GM19455 (cell line): ENCODE data around the gene ESRRG.

Experiments used
- ATAC-seq: cut with Tn5 transposase; IDR thresholded peaks from one replicate; pipeline ENCODE4 v1.9.1; 2021; ENCODE audit not compliant: unreplicated experiment

The ESRRG gene

DNA sequence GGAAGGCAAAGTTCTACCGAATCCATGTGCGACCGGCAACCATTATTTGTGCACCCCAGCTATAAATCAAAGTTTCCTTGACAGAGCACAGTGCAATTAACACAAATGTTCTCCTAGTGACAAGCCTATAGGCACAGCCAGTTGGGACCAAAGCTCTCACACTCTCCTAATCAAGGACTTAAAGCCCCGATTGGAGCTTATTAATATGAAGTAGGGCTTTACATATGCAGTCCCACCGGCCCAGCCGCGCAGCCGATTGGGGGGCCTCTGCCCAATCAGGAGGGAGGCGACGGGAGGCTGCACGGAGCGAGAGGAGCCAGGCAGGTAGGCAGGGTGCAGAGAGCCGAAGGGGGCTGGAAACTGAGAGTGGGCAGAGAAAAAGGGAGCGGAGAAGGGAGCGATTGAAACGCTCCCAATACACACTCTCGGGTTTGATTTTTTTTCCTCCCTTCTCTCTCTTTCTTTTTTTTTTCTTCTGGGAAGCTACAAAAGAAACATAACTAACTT lies at the start of gene ESRRG:
TSS of gene ESRRG (minus strand) at position 156 of the 507 bp plus-strand sequence. CDS start at position 26, 130 bp downstream.
- no peak for ATAC-seq

DNA sequence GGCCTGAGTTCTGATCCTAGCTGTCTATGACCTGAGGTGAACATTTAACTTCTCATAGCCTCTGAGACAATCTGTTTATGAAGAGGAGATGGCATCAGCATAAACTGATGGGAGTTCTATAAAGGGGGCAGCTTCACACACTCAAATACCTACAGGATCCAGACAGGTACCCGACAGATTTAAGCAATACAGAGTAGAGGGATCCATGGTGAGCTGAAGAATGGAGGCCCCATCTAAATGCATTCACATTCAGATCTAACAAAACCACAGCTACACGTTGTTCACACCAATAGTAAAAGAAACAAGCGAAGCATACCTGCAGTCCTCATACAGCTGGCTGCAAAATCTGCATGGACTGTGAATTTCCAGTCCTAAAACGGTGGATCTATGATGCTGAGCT lies 48.7 kb upstream of the ESRRG start:
- ATAC-seq = no peak

DNA sequence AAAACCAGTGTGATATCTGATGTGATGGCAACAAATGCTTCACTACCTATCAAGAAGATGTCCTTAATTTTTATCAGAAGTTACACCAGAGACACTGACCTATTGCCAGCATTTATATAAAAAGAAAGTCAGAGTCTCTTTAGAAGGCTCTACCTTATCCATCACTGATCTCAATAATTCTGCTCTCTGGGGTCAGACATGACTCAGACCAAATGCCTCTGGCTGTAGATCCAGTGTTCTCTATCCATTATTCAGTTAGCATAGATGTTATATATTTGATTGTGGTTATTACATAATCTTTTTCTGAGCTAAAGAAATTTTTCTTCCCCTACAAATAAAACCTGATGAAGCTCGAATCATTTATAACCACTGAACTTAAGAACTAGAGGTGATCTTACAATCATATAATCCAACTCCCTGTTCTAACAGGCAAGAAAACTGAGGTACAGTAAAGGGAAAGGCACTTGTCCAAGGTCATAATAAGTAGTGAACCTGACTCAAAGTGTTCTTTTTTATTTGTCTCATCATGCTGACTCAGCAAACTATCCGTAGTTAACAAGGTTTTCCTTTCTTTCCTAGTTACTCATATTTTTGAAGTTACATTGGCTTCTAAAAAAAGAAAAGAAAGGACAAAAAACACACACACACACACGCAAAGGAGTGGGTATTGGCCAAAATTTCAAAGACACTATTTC lies 43.6 kb upstream of the ESRRG start:
- no peak for ATAC-seq

DNA sequence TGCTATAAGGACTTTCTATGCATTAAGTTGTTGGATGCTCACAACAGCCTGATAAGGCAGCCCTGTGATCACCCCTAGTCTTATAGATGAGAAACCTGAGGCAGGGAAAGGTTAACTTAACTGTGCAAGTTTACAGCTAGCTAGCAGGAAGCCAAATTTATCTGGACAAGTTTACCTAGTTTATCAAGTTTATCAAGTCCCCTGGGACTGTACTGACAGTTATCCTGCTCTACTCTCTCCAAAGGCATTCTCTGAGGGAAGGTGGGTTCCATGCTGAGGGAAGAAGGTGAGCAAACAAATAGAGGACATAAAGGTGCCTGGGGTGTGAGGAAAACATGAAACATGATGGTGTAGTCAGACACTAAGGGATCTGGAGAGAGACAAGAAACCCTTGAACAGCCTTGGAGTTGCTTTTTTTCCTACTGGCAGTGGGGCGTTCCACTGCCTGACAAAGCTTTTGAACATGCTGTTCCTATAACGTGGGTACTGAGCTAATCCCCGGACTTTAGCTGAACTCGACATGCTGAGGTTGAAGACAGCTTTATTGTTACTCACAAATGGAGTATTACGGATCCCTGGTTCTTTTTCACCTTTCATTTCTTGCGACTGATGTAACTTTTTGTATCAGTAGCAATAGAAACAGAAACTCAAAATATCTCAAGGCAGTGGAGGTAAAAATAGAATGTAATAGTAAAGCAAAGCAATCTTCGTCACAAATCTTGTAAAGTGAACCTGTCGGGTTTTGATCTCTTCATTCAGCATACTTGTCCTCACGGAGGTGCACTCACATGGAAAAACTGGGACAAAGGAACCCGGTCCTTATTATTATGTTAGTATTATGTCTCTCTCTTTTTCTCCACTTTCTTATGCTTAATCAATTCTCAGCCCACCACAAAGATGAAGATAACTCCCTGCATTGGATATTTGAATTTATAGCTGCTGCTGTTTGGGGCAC lies 42.4 kb upstream of the ESRRG start:
- ATAC-seq = no peak

DNA sequence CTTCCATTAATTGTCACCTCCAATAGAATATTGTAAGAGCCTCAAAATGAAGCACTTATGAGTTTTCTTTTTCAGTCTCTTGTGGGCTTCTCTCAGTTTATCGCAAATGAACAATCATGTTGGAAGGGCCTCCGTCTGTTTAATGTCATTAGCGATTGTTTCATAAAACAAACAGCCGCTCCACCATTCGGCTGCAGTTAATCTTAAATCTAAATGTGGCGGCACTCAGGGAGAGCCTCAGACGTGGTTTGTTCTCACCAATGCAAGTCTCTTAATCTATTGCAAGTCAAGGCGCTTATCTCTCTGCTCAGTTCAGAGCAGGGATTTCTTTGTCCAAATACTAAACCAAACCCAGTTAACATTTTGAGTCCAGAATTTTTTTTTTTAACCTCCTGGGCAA lies 34.9 kb upstream of the ESRRG start:
- no peak for ATAC-seq

DNA sequence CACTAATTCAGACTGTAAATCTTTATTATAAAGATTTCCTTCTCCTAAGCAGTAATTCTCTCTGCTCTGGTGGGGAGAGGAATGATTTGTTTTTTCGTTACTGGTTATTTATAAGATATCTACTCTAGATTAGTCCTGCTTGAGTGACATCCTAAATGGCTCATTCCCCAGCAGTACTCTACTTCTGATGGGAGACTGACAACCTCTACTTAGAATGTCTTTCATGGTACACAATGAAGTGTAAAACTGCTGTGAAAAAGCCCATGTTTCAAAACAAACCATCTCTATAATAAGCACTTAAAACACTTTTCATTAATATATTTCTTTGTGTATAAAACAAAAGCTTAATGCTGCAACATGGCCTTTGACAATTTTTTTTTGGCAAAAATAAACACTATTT lies 33.9 kb upstream of the ESRRG start:
- no peak for ATAC-seq

DNA sequence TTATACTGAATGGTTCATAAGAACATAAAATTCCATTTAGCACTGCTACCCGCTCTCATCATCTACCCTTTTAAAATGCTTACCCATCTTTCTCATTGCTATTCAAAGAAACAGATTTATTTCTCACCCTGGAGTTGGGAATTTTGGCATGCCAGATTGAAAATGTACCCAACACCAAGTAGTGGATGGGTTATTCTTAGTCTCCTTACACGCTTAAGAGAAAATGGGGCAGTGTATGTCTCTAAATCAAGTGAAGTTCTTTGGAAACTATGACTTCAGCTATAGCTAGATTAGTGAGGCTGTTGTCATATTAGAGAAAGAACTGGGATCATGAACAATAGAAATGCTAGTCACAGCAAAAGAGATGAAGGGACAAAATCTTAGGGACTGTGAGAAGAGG lies 27.7 kb upstream of the ESRRG start:
- no peak for ATAC-seq

DNA sequence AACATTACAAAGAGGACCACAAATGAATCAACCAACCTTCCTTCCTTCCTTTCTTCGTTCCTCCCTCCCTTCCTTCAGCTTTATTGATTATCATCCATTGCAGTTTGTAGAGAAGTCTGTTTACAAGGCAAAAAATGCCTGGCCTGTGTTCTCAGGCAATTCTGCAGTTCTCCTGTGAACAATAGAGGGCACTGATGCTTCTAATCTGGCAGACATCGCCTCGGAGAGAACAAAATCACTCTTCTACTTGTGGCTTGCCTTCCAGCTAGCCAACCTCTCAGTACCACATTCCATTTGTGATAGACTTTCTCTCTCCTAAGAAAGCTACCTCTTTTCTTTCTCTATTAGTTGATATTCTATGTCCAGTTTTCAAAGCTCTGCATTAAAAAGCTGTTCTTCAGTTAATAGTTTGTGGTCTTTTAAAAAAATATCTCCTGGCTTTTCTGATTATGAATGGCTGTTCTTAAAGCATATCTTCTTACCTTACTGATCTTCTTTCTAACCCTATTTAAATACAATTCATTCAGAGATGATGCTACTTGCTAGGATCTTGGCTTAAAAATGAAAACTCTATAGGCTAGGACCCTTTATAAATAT lies 26.9 kb upstream of the ESRRG start:
- no peak for ATAC-seq

DNA sequence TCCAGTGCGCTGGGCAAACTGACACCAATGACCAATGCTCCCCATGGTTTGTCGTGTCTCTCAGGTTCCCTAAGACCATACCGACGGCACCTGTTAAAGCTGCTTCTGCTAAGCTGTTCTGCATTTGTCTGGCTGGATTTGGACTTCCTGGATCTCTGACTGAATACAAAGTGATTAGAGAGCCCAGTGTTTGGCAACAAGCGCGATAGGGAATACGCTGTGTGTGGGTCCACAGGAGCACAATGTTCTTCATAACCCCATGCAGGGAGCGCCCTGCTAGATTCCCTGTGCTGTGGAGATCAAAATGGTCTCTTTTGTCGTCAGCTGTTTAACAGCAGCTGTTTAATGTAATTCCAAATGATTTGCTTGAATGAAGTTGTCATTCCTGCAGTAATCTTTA lies 26.0 kb upstream of the ESRRG start:
- ATAC-seq = no peak

DNA sequence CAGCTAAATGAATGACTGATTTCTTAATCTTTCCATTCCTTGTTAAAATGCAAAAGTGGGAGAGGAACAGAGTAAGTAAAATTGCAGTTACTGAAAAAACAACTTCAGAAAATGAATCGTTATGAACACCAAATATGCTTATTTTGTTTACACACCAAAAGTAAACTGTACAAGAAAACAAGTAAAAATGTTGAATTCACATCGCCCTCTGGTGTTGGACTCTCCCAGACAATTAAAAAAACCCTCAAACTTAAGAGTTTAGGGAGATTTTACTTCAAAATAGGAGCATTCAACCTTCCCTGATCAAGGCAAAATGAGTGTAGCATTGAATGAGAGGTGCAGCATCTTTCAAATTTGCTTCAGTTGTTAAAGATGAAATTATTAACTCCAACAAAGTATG lies 19.4 kb upstream of the ESRRG start:
- no peak for ATAC-seq

DNA sequence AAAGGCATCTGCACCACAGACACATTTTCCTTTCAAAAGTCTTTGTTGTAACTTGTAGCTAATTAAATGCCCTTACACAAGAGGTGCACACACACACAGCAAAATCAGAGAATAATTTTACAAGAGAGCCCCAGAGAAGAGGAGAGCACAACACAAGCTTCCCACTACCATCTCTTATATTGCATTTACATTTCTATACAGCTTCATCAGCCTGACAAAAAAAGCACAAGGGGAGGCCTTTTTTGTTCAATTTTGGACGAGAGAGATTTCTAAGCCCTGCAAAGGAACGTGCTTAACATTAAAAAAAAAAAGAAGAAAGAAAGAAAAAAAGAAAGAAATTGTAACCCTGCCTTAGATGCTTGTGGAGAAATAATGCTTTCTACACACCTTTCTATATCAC lies 17.1 kb upstream of the ESRRG start:
- ATAC-seq = no peak

DNA sequence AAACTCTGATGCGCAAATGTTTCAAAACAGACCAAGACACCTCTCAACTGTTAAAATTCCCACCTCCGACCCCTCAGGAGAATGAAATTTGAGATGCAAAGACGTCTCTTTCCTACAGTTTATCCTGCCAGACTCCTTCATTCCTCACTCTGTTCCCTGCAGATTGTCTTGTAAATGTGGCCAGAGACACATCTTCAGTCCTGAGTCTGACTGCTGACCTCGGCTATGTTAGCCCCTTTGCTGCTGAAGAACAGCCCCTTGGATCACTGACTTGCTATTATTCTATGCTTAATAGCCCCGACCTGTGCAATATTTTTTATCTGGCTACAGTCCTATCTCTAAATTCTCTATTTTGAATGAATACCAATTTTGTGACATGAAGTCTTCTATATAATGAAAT lies 16.6 kb upstream of the ESRRG start:
- ATAC-seq = no peak

DNA sequence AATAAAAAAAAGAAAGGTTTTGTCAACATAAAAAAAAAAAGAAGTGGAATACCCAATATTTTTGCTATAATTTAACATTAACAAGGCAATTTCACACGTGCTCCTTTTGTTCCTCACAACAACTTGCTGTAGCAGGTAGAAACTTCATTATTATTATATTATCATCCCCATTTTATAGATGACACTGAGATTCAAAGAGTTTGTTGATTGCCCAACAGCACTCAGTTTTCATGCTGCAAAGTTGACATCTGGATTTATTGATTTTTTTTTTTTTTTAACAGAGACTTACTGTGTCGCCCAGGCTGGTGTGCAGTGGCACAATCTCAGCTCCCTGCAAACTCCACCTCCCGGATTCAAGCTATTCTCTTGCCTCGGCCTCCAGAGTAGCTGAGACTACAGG lies 8.9 kb upstream of the ESRRG start:
- no peak for ATAC-seq

DNA sequence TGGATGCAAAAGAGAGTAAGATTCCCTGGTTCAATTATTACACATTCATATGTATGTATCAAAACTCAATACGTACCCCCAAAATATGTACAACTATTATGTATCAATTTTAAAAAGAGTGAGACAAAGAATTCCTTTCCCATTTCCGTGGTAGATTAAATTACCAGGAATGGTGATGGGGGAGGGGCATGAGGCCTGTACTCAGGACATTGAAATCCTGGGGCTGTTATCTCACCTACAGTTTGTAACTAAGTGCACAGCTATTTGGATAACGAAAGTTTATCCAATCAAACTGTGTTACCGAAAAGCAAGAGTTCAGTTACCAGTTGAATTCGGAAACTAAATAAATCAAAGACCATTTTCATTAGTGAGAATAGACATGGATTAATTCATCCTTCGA lies 8.3 kb upstream of the ESRRG start:
- no peak for ATAC-seq

DNA sequence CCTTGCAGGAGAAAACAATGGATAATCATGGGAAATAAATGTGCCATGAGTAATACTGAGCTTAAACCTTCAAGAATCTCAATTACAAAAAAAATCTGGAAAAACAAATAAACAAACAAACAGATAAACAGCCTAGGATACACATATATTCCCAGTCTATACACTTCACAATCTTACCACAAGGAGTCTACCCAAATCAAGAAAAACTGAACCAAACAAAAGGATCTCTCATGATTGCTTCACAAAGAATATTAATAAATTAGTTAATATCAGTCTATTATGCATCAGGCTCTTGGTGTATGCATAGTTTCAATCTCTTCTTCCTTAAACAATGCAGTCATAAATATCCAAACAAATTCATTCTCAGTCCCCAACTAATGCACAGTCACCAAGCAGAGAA lies 3.2 kb upstream of the ESRRG start:
- ATAC-seq = no peak

DNA sequence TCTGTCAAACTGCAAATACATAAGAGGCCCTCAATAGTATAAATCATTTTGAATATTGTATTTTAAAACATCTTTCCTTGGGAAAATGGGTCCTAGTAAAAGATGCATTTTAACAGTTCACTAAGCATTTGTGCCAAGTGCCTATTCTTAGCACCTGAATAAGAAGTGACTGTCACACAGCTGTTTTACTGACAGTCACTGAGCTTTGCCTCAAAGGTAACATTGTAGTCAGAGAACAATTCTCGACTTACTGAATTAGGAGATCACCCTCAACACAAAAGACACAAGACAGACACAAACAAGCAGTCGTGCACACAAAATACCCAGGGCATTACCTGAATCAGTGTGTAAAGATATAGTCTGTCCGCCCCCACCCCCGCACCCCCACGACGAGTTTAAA lies 408 bp downstream of the ESRRG start:
- ATAC-seq = no peak

DNA sequence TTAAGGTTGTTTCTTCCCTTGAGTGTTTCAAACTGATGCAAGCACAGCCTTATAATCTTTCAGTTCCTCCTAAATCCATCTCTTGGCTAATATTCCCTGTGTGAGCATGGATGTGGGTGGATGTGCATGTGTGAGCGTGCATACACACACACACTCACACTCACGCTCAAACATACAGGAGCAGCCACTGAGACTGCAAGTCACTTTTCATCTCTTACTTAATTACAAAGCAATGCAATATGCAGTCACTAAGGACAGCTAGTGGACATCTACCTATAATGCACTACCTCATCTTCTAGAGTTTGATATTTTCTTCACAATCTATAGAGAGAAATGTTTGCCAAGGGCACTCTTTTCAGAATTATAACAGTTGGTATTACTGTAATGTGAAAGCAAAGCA lies 1.4 kb downstream of the ESRRG start:
- ATAC-seq = no peak

DNA sequence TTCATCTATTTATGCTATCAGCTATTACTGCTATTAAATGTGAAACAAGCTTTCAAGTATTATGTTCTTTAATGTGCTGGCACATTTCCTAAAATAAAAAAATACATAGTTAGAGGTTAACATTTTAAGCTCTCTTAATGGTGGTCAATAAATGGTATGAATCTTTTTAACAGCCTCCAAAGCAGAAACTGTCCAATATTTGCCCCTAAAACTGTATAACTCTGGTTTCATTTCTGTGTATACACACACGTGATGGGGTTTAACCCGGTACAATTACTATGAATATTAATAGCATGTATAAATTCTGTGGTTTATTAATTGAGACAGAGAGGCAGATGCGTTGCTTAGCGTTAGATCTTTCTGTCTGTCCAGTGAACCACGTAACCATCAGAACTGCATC lies 2.2 kb downstream of the ESRRG start:
- ATAC-seq = no peak

DNA sequence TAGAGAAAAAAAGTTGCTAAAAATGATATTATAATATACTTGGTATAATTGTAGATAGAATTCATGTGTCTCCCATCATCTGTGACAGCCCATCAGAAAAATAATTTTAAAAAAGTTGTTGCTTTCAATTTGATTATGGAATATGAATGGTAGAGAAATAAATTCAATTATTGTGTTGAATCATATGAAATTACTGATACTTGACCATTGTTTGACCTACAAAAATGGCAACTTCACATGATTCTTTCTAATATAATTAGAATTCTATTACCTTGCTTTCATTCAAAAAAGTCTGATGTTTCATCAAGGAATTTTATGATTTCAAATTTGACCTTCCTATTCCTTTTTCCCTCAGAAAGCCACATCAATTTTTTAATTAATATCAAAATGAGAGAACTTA lies 11.5 kb downstream of the ESRRG start:
- ATAC-seq = no peak

DNA sequence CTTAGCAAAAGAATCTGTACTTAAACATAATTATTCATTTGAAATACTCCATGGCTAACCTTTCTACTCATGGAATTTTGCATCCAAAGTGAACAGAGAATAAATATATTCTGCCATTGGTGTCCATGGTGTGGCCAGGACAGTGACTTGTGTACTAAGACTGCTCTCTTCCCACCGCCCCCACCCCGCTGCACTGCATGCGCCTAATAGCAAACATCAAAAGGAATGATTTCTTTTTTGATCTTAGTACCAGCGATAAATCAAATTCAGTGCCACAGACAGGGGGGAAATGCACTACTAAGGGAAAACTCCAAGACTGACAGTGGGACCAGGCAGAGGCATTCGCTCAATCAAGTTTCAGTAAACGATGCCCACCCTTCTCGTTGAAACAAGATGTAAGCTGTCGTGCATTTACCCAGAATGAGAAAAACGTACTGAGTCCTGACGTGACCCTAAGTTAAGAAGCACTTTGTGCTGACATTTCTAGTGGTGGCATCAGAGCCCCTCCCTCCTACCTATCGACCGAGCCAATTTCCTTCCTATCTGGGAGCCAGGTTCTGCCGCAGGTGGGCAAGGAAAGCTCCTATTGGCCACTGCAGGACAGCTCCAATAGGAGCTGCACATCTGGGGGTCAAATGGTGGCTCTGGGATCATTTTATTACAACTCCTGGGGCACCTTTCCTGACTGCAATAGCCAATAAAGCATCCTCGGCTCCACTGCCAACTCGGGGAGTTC lies 12.5 kb downstream of the ESRRG start:
- ATAC-seq = no peak

DNA sequence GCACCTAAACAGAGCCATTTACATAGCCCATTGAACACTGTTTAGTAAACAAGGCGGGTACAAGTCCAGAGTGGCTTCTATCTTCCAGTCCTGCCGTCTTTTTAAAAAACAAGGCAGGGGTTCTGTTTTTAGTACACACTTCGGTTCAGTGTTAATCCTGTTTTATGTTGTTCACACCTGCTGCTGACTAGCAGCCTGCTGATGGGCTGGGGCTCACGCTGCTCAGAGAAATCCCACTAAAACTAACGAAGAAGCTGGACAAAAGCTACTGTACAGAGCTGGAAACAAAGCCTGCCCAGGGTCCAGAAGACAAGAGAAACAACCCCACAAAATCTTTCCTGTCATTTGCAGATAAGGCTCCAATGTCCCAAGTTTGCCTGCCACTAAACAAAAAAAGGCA lies 13.2 kb downstream of the ESRRG start:
- no peak for ATAC-seq
